ENCODE measurements around the gene LDB3. TPM values are rescaled to one million over a fixed set of nuclear protein-coding genes. Genes with fewer than 3 reads are reported as not detected.

LDB3 gene
- total and polyA plus RNA-seq, 2 experiments from 2014 or later: 0.05 to 0.11 TPM

- H3K79me2 ChIP-seq (ENCODE audit: insufficient read depth): no peaks in the 10 kb centered on the region
- no peak overlapping the region for H2AFZ ChIP-seq
- 0 out of 2 replicates have a peak, but pooled peaks cover 8% of the 10 kb centered on the region for H3F3A ChIP-seq (ENCODE audit: insufficient read depth)
- H4K20me1 ChIP-seq (ENCODE audit: insufficient read depth): no peaks in the 10 kb centered on the region
- H3K9ac ChIP-seq: no peak overlapping the region
- H3K27ac ChIP-seq: no peak overlapping the region
- H3K4me1 ChIP-seq (ENCODE audit: insufficient read depth): peaks cover 22% of the 10 kb centered on the region
- 88 to 91% methylated on average over 17 of the region's 17 CpGs for WGBS, 2 experiments (ENCODE audit: low coverage in 1 of 2, low lambda C conversion rate in 2 of 2, missing lambda C conversion rate in 2 of 2)
- H3K27me3 ChIP-seq (replicated peaks; ENCODE audit: insufficient read depth): no peaks in the 10 kb centered on the region
- no peak overlapping the region for H3K4me3 ChIP-seq
- in situ Hi-C loops (cut with MboI): no loop called here
- H3K36me3 ChIP-seq (ENCODE audit: low read depth): no peaks in the 10 kb centered on the region
- TF ChIP-seq EZH2 (IDR thresholded peaks at IDR 0.05; ENCODE audit: insufficient read depth, poor library complexity, severe bottlenecking): no peak
- no peak for TF ChIP-seq EZH2phosphoT487 (IDR thresholded peaks at IDR 0.05; ENCODE audit: insufficient read depth, low read depth)
- no peak overlapping the region for H3K4me2 ChIP-seq (ENCODE audit: unreplicated experiment)
- H3K9me2 ChIP-seq (ENCODE audit: insufficient read depth): no peaks in the 10 kb centered on the region
- no peaks in the 10 kb centered on the region for H3K9me3 ChIP-seq (ENCODE audit: low read depth)
- no peak for DNase-seq
These were observed 18.7 kb upstream of the LDB3 start for GRCh38 chr10:86649471-86650150.

DNA sequence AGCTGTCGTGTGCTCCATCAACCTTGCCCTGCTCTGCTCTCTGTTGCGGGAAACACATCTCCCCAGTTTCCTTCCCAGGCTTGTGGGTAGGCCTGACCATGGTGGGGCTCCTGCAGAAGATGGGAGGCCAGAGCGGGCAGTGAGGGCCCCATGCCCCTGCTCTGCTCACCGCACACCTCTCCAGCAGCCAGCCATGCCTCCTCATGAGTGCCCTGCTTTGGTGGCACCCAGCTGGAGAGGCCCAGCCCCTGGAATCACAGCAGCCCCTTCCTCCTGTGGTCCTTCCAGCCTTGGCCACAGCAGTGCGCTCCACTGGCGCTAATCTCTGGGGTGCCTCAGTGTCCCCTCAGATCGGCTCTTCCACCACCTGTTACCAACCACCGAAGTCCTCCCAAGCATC, 18.2 kb upstream of the LDB3 start:
- H2AFZ ChIP-seq: no peak overlapping the region
- no peaks in the 10 kb centered on the region for H4K20me1 ChIP-seq (ENCODE audit: insufficient read depth)
- no peaks in the 10 kb centered on the region for H3K79me2 ChIP-seq (ENCODE audit: insufficient read depth)
- 78 to 79% methylated on average over 8 of the region's 8 CpGs for WGBS, 2 experiments (ENCODE audit: low coverage in 1 of 2, low lambda C conversion rate in 2 of 2, missing lambda C conversion rate in 2 of 2)
- H3K4me1 ChIP-seq (ENCODE audit: insufficient read depth): peaks cover 21% of the 10 kb centered on the region
- DNase-seq: no peak
- no peak overlapping the region for H3K9ac ChIP-seq
- no peak overlapping the region for H3K27ac ChIP-seq
- no peak overlapping the region for H3K4me2 ChIP-seq (ENCODE audit: unreplicated experiment)
- no peaks in the 10 kb centered on the region for H3K36me3 ChIP-seq (ENCODE audit: low read depth)
- no peaks in the 10 kb centered on the region for H3K9me3 ChIP-seq (ENCODE audit: low read depth)
- 0 out of 2 replicates have a peak, but pooled peaks cover 8% of the 10 kb centered on the region for H3F3A ChIP-seq (ENCODE audit: insufficient read depth)
- no peaks in the 10 kb centered on the region for H3K9me2 ChIP-seq (ENCODE audit: insufficient read depth)
- H3K27me3 ChIP-seq (replicated peaks; ENCODE audit: insufficient read depth): no peaks in the 10 kb centered on the region
- TF ChIP-seq EZH2 (IDR thresholded peaks at IDR 0.05; ENCODE audit: insufficient read depth, poor library complexity, severe bottlenecking): no peak
- no peak for TF ChIP-seq EZH2phosphoT487 (IDR thresholded peaks at IDR 0.05; ENCODE audit: insufficient read depth, low read depth)
- in situ Hi-C loops (cut with MboI): no loop called here
- no peak overlapping the region for H3K4me3 ChIP-seq

DNA sequence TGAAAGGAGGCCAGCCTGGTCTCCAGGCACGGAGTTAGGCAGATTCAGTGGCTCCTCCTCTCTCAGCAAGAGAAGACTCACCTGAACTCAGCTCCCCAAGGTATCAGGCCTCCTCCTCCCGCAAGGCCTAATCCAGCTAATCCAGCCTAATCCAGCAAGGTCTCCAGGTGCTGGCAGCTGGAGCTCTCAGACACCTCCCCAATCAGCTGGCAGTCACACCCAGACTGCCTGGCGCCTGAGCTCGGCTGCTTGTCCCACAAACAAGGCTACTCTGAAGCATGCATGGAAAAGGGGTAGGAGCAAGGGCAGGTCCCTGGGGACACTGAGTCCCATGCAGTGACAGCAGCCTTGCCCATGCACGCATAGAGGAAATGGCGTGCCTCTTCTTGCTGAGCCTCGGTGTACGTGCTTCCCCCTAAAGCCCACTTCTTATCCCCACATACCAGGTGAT, 17.3 kb upstream of the LDB3 start:
- Histone ChIP-seq H2AFZ (no peak overlapping the region), H3K4me3 (no peak overlapping the region), H4K20me1 (ENCODE audit: insufficient read depth) (no peaks in the 10 kb centered on the region), H3F3A (ENCODE audit: insufficient read depth) (0 out of 2 replicates have a peak, but pooled peaks cover 8% of the 10 kb centered on the region), H3K4me1 (ENCODE audit: insufficient read depth) (peaks cover 21% of the 10 kb centered on the region), H3K4me2 (ENCODE audit: unreplicated experiment) (no peak overlapping the region), H3K36me3 (ENCODE audit: low read depth) (no peaks in the 10 kb centered on the region), H3K9me2 (ENCODE audit: insufficient read depth) (no peaks in the 10 kb centered on the region), H3K79me2 (ENCODE audit: insufficient read depth) (no peaks in the 10 kb centered on the region), H3K27me3 (replicated peaks; ENCODE audit: insufficient read depth) (no peaks in the 10 kb centered on the region), H3K9me3 (ENCODE audit: low read depth) (no peaks in the 10 kb centered on the region), H3K27ac (no peak overlapping the region), H3K9ac (no peak overlapping the region)
- in situ Hi-C loops (cut with MboI): no loop called here
- 79 to 81% methylated on average over 8 of the region's 8 CpGs for WGBS, 2 experiments (ENCODE audit: low coverage in 1 of 2, low lambda C conversion rate in 2 of 2, missing lambda C conversion rate in 2 of 2)
- TF ChIP-seq EZH2phosphoT487 (IDR thresholded peaks at IDR 0.05; ENCODE audit: insufficient read depth, low read depth): no peak
- no peak for TF ChIP-seq EZH2 (IDR thresholded peaks at IDR 0.05; ENCODE audit: insufficient read depth, poor library complexity, severe bottlenecking)
- DNase-seq: no peak

DNA sequence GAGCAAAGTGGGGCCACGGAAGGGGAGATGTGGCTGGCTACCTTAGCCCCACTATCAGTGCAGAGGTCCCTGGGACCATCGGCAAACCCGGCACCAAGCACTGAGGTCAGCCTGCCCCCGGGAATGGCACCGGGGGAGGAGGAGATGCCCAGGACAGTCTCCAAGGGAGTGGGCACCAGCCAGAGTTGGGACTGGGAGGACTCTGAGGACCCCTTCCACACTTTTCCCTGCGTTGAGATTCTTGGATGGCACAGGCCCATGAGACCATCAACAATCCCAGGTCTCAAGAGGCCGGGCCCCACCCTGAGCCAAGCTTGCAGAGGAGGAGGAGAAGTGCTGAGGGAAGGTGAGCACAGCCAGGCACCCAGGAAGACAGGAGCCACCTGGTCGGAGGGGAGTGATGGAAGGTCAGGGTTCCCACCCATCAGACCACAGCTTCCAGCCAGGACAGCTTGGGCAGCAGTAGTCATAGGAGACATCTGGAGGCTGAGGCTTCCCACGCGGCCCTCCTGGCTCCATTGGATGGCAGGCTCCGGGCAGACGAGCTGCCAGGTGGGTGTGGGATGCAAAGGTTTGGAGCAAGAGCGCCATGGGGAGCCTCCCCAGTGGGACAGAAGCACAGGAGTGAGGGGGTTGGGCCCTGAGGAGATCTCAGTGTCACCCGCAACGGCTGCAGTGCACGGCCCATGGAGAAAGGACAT, 16.5 kb upstream of the LDB3 start:
- 81 to 85% methylated on average over 16 of the region's 16 CpGs for WGBS, 2 experiments (ENCODE audit: low coverage in 1 of 2, low lambda C conversion rate in 2 of 2, missing lambda C conversion rate in 2 of 2)
- Histone ChIP-seq H3K9ac (no peak overlapping the region), H3K27ac (no peak overlapping the region), H2AFZ (no peak overlapping the region), H3F3A (ENCODE audit: insufficient read depth) (0 out of 2 replicates have a peak, but pooled peaks cover 8% of the 10 kb centered on the region), H3K9me3 (ENCODE audit: low read depth) (no peaks in the 10 kb centered on the region), H3K9me2 (ENCODE audit: insufficient read depth) (no peaks in the 10 kb centered on the region), H3K36me3 (ENCODE audit: low read depth) (no peaks in the 10 kb centered on the region), H3K4me2 (ENCODE audit: unreplicated experiment) (no peak overlapping the region), H3K4me3 (no peak overlapping the region), H4K20me1 (ENCODE audit: insufficient read depth) (no peaks in the 10 kb centered on the region), H3K4me1 (ENCODE audit: insufficient read depth) (peaks cover 21% of the 10 kb centered on the region), H3K27me3 (replicated peaks; ENCODE audit: insufficient read depth) (no peaks in the 10 kb centered on the region), H3K79me2 (ENCODE audit: insufficient read depth) (no peaks in the 10 kb centered on the region)
- TF ChIP-seq EZH2 (IDR thresholded peaks at IDR 0.05; ENCODE audit: insufficient read depth, poor library complexity, severe bottlenecking) (no peak), EZH2phosphoT487 (IDR thresholded peaks at IDR 0.05; ENCODE audit: insufficient read depth, low read depth) (no peak)
- in situ Hi-C loops (cut with MboI): no loop called here
- DNase-seq: no peak
